ENCODE data around the gene SAP30.

DNA sequence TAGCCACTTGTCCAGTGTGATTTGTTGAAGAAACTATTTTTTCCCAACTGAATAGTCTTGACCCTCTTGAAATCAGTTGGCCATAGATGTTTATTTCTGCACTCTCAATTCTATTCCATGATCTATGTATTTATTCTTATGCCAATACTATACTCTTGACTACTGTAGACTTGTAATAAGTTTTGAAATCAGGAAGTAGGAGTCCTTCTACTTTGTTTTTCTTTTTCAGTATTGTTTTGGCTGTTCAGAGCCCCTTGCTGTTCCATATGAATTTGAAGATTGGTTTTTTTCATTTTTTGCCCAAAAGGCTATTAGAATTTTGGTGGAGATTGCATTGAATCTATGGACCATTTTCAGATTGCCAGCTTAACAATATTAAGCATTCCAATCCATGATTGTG, 10.2 kb downstream of the SAP30 start:
- TF ChIP-seq POLR2A (conservative IDR thresholded peaks at IDR 0.05) (no peak), ZNF239 (CRISPR knock-in tag; IDR thresholded peaks at IDR 0.05) (no peak), ZNF121 (CRISPR knock-in tag; conservative IDR thresholded peaks at IDR 0.05) (no peak), ZNF668 (CRISPR knock-in tag; IDR thresholded peaks at IDR 0.05) (no peak), ARHGAP35 (IDR thresholded peaks at IDR 0.05; ENCODE audit: partially characterized antibody) (no peak), POLR3A (IDR thresholded peaks at IDR 0.05; ENCODE audit: borderline replicate concordance, extremely low read depth, insufficient read depth, insufficient read length) (no peak), PHF8 (IDR thresholded peaks at IDR 0.05; ENCODE audit: borderline replicate concordance, low read length) (no peak), ESRRA (IDR thresholded peaks at IDR 0.05; ENCODE audit: borderline replicate concordance, low read depth) (no peak), NCOR1 (IDR thresholded peaks at IDR 0.05) (no peak)
- TF ChIP-seq, protein P1, sequence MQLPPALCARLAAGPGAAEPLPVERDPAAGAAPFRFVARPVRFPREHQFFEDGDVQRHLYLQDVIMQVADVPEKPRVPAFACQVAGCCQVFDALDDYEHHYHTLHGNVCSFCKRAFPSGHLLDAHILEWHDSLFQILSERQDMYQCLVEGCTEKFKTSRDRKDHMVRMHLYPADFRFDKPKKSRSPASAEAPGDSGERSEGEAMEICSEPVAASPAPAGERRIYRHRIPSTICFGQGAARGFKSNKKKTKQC (CRISPR knock-in tag; IDR thresholded peaks at IDR 0.05), result no peak
- TF ChIP-seq, protein P2, sequence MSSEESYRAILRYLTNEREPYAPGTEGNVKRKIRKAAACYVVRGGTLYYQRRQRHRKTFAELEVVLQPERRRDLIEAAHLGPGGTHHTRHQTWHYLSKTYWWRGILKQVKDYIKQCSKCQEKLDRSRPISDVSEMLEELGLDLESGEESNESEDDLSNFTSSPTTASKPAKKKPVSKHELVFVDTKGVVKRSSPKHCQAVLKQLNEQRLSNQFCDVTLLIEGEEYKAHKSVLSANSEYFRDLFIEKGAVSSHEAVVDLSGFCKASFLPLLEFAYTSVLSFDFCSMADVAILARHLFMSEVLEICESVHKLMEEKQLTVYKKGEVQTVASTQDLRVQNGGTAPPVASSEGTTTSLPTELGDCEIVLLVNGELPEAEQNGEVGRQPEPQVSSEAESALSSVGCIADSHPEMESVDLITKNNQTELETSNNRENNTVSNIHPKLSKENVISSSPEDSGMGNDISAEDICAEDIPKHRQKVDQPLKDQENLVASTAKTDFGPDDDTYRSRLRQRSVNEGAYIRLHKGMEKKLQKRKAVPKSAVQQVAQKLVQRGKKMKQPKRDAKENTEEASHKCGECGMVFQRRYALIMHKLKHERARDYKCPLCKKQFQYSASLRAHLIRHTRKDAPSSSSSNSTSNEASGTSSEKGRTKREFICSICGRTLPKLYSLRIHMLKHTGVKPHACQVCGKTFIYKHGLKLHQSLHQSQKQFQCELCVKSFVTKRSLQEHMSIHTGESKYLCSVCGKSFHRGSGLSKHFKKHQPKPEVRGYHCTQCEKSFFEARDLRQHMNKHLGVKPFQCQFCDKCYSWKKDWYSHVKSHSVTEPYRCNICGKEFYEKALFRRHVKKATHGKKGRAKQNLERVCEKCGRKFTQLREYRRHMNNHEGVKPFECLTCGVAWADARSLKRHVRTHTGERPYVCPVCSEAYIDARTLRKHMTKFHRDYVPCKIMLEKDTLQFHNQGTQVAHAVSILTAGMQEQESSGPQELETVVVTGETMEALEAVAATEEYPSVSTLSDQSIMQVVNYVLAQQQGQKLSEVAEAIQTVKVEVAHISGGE (CRISPR knock-in tag; IDR thresholded peaks at IDR 0.05), result no peak
- TF ChIP-seq, protein P3, sequence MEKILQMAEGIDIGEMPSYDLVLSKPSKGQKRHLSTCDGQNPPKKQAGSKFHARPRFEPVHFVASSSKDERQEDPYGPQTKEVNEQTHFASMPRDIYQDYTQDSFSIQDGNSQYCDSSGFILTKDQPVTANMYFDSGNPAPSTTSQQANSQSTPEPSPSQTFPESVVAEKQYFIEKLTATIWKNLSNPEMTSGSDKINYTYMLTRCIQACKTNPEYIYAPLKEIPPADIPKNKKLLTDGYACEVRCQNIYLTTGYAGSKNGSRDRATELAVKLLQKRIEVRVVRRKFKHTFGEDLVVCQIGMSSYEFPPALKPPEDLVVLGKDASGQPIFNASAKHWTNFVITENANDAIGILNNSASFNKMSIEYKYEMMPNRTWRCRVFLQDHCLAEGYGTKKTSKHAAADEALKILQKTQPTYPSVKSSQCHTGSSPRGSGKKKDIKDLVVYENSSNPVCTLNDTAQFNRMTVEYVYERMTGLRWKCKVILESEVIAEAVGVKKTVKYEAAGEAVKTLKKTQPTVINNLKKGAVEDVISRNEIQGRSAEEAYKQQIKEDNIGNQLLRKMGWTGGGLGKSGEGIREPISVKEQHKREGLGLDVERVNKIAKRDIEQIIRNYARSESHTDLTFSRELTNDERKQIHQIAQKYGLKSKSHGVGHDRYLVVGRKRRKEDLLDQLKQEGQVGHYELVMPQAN (IDR thresholded peaks at IDR 0.05; ENCODE audit: borderline replicate concordance), result no peak
- TF ChIP-seq, protein P4, sequence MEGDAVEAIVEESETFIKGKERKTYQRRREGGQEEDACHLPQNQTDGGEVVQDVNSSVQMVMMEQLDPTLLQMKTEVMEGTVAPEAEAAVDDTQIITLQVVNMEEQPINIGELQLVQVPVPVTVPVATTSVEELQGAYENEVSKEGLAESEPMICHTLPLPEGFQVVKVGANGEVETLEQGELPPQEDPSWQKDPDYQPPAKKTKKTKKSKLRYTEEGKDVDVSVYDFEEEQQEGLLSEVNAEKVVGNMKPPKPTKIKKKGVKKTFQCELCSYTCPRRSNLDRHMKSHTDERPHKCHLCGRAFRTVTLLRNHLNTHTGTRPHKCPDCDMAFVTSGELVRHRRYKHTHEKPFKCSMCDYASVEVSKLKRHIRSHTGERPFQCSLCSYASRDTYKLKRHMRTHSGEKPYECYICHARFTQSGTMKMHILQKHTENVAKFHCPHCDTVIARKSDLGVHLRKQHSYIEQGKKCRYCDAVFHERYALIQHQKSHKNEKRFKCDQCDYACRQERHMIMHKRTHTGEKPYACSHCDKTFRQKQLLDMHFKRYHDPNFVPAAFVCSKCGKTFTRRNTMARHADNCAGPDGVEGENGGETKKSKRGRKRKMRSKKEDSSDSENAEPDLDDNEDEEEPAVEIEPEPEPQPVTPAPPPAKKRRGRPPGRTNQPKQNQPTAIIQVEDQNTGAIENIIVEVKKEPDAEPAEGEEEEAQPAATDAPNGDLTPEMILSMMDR (IDR thresholded peaks at IDR 0.05 in 2 of 3, conservative IDR thresholded peaks at IDR 0.05 in 1 of 3; ENCODE audit: insufficient read depth in 2 of 3, low read depth in 1 of 3, low read length in 3 of 3), result no peak
- TF ChIP-seq, protein P5, sequence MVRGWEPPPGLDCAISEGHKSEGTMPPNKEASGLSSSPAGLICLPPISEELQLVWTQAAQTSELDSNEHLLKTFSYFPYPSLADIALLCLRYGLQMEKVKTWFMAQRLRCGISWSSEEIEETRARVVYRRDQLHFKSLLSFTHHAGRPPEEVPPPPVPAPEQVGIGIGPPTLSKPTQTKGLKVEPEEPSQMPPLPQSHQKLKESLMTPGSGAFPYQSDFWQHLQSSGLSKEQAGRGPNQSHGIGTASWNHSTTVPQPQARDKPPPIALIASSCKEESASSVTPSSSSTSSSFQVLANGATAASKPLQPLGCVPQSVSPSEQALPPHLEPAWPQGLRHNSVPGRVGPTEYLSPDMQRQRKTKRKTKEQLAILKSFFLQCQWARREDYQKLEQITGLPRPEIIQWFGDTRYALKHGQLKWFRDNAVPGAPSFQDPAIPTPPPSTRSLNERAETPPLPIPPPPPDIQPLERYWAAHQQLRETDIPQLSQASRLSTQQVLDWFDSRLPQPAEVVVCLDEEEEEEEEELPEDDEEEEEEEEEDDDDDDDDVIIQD (CRISPR knock-in tag; IDR thresholded peaks at IDR 0.05), result no peak
